Pancreas (tissue), 10 donors: ENCODE measurements around the gene ZC3HAV1L. TPM values are rescaled to one million over a fixed set of nuclear protein-coding genes. Genes with fewer than 3 reads are reported as not detected.
"Not testable (repeated sequence)": the region's sequence is repeated elsewhere in the genome, so short reads cannot be mapped to it uniquely, and the experiment has no call there.

Source experiments
- ATAC-seq, 4 donors: fragments of 200-7000 bp; cut with Tn5 transposase; one replicate each; pipeline versions ENCODE4 v1.8.0 to v1.9.1; 2020; ENCODE audit warnings: mild to moderate bottlenecking in 4 of 4, moderate library complexity in 4 of 4
- DNase-seq, 6 donors: peaks; one replicate each; pipeline ENCODE4 v3.0.0-alpha.2; 2020
- FAIRE-seq: peaks from 2 replicates; lab custom pipeline; 2012; peaks lifted over from hg19 to GRCh38; lab: Jason Lieb, UNC
- H3K27ac ChIP-seq, 4 donors: fragments of 200-600 bp; sonication (generic); 1 replicate in 3 of 4; 2 replicates in 1 of 4; pipeline versions ENCODE4 v1.5.0 to v1.8.0; 2020
- H3K27me3 ChIP-seq, 4 donors: fragments of 200-600 bp; one replicate each; pipeline ENCODE4 v1.8.0; 2021
- H3K36me3 ChIP-seq, 3 donors: fragments of 200-600 bp; sonication (generic) in 1 of 3; one replicate each; pipeline versions ENCODE4 v1.5.0 to v1.8.0; 2020 to 2021
- H3K4me1 ChIP-seq, 3 donors: fragments of 200-600 bp; one replicate each; pipeline ENCODE4 v1.8.0; 2021
- H3K4me3 ChIP-seq, 4 donors: fragments of 200-600 bp; sonication (generic) in 2 of 4; one replicate each; pipeline versions ENCODE4 v1.5.0 to v1.8.0; 2020 to 2021
- H3K9me3 ChIP-seq, 4 donors: fragments of 200-600 bp; one replicate each; pipeline ENCODE4 v1.8.0; 2021
- WGBS, 2 donors: extraction: QIAGEN DNeasy Blood & Tissue Kit; methylation state at CpG; one replicate each; pipeline ENCODE4 v1.1.7; 2013; 5-methylcytosine and 5-hydroxymethylcytosine counted together
- intact Hi-C, 3 donors: fragments of 100-400 bp; cut with DNase I; formaldehyde crosslinking; loops; one replicate each; pipeline versions ENCODE4 v1.11.1 to v1.14.2; 2022
- polyA plus RNA-seq, 2 donors: library from polyadenylated mRNA; stranded (reverse); fragments of 200-250 nt; gene quantifications; one replicate each; pipeline ENCODE4 v1.2.3, GENCODE V29; 2013
- total RNA-seq, 6 donors: library from RNA; stranded (reverse); fragmentation: NEBNext Ultra II Directional in 4 of 6; extraction: Animal tissue kit (Norgen Biotek cat#: 25700) in 4 of 6; gene quantifications; one replicate each; pipeline versions ENCODE4 v1.2.1 to v1.2.4, GENCODE V29; 2021 to 2023
- TF ChIP-seq, protein P1 (sequence below), 4 donors: fragments of 200-600 bp; sonication (generic) in 3 of 4; IDR thresholded peaks; one replicate each; pipeline versions ENCODE4 v1.5.0 to v1.8.0; 2021; ENCODE audit warnings: antibody characterized with exemption in 4 of 4
- donor health status: healthy with polysubstance abuse.
- donor health status: DM: no; HTN: no; CAD: no; lungs with moderate emphysema.
- donor health status: DM: no; HTN: no; CAD: no.
- donor health status: control.
- donor health status: control.
- donor health status: Bipolar disorder and iron deficiency.
- donor health status: DM: yes; HTN: yes; CAD: no.
- donor health status: DM: no; HTN: no; CAD: no.
- donor health status: DM: no; HTN: no; CAD: no.
- donor health status: DM: yes; HTN: yes; CAD: no.

Gene ZC3HAV1L
- total and polyA plus RNA-seq, 8 donors = 0.87 to 5.7 (median 2.0) TPM

DNA sequence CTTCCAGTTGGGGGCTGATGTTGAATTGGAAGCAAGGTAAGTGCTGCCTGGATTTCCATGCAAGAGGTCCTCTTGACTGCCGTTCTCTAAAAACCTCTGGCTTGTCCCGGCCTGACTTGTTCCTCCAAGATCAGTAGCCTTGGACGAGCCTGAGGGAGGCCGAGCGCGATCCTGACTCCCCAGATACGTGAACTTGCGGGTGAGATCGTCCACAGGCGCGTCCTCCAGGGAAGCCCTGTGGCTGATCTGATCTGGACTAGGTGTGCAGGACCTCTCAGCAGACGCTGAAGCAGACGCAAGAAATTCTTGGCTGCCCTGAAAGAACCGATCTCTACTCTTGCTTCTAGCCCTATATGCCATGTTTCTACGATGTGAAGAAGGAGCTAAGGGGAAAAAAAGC, 44.0 kb upstream of the ZC3HAV1L start:
- intact Hi-C loops = loop anchor here in 1 of 3 donors (10.0 kb wide), 1 partner anchor 195 kb away; no protein-coding TSS in a partner anchor
- DNase-seq (no peak), FAIRE-seq (no peak), ATAC-seq (no peak)
- H3K4me1 ChIP-seq = no peaks in the 10 kb centered on the region
- TF ChIP-seq, protein P1, sequence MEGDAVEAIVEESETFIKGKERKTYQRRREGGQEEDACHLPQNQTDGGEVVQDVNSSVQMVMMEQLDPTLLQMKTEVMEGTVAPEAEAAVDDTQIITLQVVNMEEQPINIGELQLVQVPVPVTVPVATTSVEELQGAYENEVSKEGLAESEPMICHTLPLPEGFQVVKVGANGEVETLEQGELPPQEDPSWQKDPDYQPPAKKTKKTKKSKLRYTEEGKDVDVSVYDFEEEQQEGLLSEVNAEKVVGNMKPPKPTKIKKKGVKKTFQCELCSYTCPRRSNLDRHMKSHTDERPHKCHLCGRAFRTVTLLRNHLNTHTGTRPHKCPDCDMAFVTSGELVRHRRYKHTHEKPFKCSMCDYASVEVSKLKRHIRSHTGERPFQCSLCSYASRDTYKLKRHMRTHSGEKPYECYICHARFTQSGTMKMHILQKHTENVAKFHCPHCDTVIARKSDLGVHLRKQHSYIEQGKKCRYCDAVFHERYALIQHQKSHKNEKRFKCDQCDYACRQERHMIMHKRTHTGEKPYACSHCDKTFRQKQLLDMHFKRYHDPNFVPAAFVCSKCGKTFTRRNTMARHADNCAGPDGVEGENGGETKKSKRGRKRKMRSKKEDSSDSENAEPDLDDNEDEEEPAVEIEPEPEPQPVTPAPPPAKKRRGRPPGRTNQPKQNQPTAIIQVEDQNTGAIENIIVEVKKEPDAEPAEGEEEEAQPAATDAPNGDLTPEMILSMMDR (IDR thresholded peaks at IDR 0.05) = no peak
- H3K4me3 ChIP-seq = no peak overlapping the region
- H3K27me3 ChIP-seq = no peaks in the 10 kb centered on the region
- no peak overlapping the region for H3K27ac ChIP-seq
- no peaks in the 10 kb centered on the region for H3K9me3 ChIP-seq
- H3K36me3 ChIP-seq = peaks cover 0 to 36% (median 8%) of the 10 kb centered on the region in 3 donors
- WGBS, 2 donors = 95 to 96% methylated on average over 15 of the region's 15 CpGs

DNA sequence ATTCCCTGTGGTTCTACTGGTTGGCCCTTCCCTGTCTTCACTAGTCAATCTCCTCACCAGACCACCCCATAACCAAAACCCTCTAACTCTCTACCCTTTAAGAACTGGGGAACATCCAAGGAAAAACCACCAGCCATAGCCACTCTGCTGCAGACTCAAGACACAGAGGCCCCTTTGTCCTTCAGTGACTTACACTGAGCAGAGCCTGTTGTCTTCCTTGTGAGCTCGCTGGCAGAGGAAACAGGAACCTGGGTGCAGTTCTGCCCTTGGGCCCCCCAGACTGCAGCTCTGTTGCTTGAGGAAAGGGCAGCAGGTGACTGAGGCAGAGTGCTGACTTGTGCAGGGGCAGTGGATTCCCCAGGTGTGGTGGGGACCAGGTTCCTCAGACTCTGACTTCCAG, 43.1 kb upstream of the ZC3HAV1L start:
- FAIRE-seq = no peak

DNA sequence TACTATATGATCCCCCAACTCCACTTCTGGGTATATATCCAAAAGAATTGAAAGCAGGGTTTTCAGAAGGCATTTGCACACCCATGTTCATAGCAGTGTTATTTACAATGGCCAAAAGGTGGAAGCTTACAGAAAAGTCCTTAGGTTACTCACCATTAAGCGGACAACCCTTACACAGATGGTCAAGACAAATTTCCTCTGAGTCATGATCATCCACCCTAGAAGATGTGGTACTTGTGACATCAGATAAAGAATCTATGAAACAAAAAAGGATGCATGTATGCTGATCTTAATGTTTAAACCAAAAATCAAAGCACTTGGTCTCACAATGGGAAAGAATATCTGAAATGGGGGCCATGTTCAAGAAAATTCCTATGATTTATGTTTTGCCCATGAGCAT, 42.6 kb upstream of the ZC3HAV1L start:
- ATAC-seq (no peak), FAIRE-seq (no peak), DNase-seq (no peak)
- Histone ChIP-seq H3K9me3 (no peaks in the 10 kb centered on the region), H3K4me1 (no peaks in the 10 kb centered on the region), H3K4me3 (no peak overlapping the region), H3K27me3 (no peaks in the 10 kb centered on the region), H3K27ac (no peak overlapping the region), H3K36me3 (peaks cover 0 to 22% (median 8%) of the 10 kb centered on the region in 3 donors)
- intact Hi-C loops = loop anchor here in 1 of 3 donors (10.0 kb wide), 1 partner anchor 194 kb away; no protein-coding TSS in a partner anchor
- WGBS, 2 donors = 97 to 98% methylated on average over 1 of the region's 1 CpG
- TF ChIP-seq, protein P1 (IDR thresholded peaks at IDR 0.05) = no peak

More for the DNA sequence above, 43.1 kb upstream of the ZC3HAV1L start:
- no peak overlapping the region for H3K4me3 ChIP-seq
- no peak overlapping the region for H3K27ac ChIP-seq
- no peaks in the 10 kb centered on the region for H3K27me3 ChIP-seq
- TF ChIP-seq, protein P1 (IDR thresholded peaks at IDR 0.05) = no peak
- H3K36me3 ChIP-seq = peaks cover 0 to 27% (median 8%) of the 10 kb centered on the region in 3 donors
- H3K9me3 ChIP-seq = no peaks in the 10 kb centered on the region
- H3K4me1 ChIP-seq = no peaks in the 10 kb centered on the region
- ATAC-seq (no peak), DNase-seq (no peak)
- WGBS, 2 donors = 85 to 93% methylated on average over 1 of the region's 1 CpG
- intact Hi-C loops = loop anchor here in 1 of 3 donors (10.0 kb wide), 1 partner anchor 194 kb away; no protein-coding TSS in a partner anchor

DNA sequence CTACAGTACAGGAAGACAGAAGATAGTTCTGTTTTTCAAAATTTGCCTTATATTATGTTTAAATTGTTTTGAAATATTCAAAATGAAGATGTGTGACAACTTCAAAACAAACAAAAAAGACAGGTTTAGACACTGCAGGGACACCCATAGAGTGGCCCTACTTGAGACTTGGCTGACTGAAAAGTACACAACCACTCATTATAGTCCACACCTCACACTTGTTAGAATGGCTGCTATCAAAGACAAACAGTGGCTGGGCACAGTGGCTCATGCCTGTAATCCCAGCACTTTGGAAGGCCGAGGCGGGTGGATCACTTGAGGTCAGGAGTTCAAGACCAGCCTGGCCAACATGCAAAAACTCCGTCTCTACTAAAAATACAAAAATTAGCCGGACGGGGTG, 41.9 kb upstream of the ZC3HAV1L start:
- not testable (repeated sequence) for H3K4me3 ChIP-seq, H3K4me1 ChIP-seq, H3K27ac ChIP-seq, DNase-seq, H3K9me3 ChIP-seq, ATAC-seq, FAIRE-seq, H3K27me3 ChIP-seq
- intact Hi-C loops = loop anchor here in 1 of 3 donors (10.0 kb wide), 1 partner anchor 193 kb away; no protein-coding TSS in a partner anchor
- WGBS, 2 donors = 87 to 88% methylated on average over 5 of the region's 5 CpGs
- peaks cover 0 to 20% (median 8%) of the 10 kb centered on the region in 3 donors for H3K36me3 ChIP-seq

DNA sequence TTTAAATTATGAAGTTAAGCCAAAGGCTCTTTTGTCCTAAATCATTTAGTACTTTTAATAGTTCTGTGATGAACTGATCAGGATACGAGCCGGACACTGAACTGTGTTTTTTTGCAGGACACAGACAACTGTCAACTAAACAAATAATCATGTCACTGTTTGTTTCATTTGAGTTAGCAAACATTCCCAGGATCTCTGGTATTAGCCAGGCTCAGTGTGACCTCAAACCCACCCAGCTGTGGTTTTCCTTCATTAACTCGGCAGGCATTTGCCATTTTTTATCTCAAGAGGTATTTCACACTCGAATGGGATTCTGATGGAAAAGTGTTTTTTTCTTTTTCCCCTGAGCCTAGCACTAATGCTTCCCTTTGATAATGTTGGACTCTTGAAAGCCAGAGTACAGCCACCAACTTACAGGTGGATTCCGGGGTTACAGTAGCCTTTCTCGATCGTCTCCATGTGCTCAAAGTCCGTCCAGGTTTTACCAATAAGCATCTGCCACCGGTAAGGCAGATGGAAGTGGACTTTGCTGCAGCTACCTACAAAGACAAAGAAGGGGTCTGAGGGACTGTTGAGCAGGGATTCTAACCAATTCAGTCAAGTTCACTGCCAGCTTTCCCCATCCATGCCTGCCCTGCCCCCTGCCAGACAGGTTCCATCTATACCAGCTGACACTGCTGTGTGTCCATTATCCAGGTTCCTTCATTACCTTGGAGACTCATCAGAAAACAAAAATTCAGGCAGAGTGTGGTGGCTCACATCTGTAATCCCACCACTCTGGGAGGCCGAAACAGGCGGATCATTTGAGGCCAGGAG, 40.2 kb upstream of the ZC3HAV1L start:
- no peak for DNase-seq
- Histone ChIP-seq H3K4me1 (no peaks in the 10 kb centered on the region), H3K9me3 (no peaks in the 10 kb centered on the region), H3K27me3 (no peaks in the 10 kb centered on the region), H3K36me3 (peaks cover 0 to 35% (median 8%) of the 10 kb centered on the region in 3 donors), H3K4me3 (no peak overlapping the region), H3K27ac (no peak overlapping the region)
- WGBS, 2 donors = 83 to 85% methylated on average over 11 of the region's 11 CpGs
- intact Hi-C loops = loop anchor here in 1 of 3 donors (10.0 kb wide), 1 partner anchor 191 kb away; no protein-coding TSS in a partner anchor
- ATAC-seq = no peak
- no peak for FAIRE-seq
- TF ChIP-seq, protein P1 (IDR thresholded peaks at IDR 0.05) = no peak
